SKM-1 treated with dmso at 0.1 percent for 144 hours (cell line): ENCODE measurements around the gene NME4.
"Not testable (repeated sequence)": the region's sequence is repeated elsewhere in the genome, so short reads cannot be mapped to it uniquely, and the experiment has no call there.

ENCODE experiments used
- DNase-seq: peaks from one replicate; lab custom pipeline; 2025; ENCODE audit not compliant: unreplicated experiment; lab: John Stamatoyannopoulos, UW

NME4 gene

DNA sequence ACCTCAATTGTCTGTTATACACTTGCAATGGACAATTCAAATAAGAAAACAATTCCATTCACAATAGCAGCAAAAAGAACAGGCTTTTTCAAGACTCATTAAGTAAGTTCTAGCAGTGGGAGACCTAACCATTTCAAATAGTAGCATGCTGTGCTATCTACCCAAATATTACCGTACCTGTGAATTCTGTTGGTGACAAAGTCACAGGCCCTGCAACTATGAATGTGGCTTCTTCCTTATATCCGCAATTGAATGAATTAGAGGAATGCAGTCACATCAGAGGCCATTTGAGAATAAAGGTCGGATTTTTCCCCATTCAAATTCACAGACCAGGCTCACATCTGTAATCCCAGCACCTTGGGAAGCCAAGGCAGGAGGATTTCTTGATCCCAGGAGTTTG lies 800 bp upstream of the NME4 start:
- no peak for DNase-seq

DNA sequence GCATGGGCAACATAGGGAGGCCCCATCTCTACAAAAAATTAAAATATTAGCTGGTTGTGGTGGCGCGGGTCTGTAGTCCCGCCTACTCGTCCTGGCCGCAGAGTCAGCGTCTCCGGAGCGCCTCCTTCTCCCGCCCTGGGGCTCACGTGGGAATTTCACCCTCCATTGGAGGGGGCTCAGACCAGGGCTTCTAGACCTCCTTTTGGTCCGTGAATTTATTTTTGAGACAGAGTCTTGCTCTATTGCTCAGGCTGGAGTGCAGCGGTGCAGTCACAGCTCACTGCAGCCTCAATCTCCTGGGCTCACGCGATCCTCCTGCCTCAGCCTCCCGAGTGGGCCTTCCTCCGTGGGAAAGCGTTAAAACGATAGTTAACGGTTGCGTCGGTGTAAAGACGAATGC lies 394 bp upstream of the NME4 start:
- peak; percentile 19 for DNase-seq

GRCh38 chr16:397736-398332 lies 835 bp downstream of the NME4 start:
- no peak for DNase-seq

DNA sequence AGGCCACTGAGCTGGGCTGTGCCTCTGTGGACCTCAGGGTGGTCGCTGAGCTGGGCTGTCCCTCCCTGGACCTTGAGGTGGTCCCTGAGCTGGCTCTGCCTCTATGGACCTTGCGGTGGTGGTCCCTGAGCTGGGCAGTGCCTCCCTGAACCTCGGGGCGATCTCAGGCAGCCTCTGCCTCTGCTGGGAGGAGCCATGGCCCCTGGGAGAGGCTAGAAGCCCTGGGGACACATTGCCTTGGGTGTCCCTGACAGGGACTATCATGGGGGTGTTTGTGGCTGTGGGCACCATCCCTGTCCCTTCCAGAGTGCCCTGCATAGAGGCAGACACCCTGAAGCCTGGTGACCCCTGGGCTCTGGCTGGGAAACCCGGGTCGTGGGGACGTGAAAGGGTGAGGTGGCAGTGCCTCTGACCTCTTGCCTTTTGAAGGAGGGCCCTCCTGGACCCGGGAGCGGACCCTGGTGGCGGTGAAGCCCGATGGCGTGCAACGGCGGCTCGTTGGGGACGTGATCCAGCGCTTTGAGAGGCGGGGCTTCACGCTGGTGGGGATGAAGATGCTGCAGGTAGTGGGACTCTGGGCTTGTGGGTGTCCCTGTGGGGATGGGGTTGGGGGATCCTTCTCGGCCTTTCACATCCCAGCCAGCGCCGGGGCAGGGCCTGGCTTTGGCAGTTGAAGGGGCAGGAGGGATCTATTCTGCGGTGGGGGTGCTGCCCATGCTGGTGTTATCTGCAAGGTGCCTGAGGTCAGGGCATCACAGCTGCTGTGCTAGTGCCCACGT lies 1.8 kb downstream of the NME4 start:
- no peak for DNase-seq

DNA sequence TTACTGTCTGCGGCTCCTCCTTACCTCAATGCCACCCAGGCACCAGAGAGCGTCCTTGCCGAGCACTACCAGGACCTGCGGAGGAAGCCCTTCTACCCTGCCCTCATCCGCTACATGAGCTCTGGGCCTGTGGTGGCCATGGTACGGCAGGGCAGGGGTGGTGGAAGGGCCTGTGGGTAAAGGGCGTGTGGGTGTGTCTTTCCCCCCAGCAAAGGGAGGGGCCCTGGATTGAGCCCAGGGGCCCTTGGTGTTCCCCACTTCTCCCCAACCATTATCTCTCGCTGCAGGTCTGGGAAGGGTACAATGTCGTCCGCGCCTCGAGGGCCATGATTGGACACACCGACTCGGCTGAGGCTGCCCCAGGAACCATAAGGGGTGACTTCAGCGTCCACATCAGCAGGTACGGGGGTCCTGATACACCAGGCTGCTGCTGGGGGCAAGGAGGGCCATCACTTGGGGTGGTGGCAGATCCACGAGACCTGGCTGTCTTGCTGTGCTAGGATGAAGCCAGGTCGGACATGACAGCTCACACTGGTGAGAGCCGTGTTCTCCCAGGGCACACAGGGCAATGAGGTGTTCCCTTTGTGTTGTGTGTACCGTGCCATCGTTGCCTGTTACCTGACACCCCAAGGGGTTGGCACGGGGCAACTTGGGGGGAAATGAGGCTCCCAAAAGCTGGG lies 2.5 kb downstream of the NME4 start:
- no peak for DNase-seq

DNA sequence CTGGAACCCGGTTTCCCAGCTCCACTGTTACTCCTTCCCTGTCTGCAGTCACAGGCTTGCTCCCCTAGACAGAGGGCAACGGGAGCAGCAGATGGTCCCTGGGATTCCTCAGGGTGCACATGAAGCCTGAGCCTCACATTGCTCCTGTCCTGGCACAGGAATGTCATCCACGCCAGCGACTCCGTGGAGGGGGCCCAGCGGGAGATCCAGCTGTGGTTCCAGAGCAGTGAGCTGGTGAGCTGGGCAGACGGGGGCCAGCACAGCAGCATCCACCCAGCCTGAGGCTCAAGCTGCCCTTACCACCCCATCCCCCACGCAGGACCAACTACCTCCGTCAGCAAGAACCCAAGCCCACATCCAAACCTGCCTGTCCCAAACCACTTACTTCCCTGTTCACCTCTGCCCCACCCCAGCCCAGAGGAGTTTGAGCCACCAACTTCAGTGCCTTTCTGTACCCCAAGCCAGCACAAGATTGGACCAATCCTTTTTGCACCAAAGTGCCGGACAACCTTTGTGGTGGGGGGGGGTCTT lies 3.1 kb downstream of the NME4 start:
- DNase-seq: no peak

DNA sequence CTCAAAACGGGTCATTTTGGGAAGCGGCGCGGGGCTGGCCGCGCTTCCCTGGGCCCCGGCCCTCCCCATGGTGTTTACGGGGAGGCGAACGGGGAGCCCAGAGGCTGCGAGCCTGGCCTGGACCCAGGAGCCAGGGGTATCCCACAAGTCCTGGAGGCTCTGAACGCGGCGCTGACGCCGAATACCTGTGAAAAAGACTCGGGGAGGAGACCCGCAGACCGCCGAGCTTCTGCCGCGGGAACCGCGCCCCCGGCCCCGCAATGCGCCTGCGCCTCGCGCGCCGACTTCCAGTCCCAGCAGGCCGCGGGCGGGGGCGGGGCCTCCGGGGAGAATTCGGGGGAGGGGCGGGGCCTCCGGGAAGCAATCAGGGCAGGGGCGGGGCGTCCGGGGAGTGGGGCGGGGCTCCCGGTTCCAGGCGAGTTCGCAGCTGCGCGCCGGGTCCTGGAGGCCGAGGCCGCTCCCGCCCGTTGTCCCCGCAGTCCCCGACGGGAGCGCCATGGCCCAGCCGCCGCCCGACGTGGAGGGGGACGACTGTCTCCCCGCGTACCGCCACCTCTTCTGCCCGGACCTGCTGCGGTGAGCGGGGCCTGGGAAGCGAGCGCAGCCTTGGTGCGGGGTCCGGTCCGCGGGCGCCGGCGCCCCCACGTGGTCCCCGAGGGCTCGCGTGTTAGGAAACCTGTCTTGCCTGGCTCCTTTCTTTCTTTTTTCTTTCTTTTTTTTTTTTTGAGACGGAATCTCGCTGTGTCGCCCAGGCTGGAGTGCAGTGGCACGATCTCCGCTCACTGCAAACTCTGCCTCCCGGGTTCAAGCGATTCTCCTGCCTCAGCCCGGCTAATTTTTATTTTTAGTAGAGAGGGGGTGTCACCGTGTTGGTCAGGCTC lies 4.7 kb downstream of the NME4 start, which contains the start of gene DECR2:
DECR2 (plus strand) TSS at position 418 of the 881 bp plus-strand sequence; CDS start at position 497, 79 bp downstream.
- peak; percentile 69 for DNase-seq

DNA sequence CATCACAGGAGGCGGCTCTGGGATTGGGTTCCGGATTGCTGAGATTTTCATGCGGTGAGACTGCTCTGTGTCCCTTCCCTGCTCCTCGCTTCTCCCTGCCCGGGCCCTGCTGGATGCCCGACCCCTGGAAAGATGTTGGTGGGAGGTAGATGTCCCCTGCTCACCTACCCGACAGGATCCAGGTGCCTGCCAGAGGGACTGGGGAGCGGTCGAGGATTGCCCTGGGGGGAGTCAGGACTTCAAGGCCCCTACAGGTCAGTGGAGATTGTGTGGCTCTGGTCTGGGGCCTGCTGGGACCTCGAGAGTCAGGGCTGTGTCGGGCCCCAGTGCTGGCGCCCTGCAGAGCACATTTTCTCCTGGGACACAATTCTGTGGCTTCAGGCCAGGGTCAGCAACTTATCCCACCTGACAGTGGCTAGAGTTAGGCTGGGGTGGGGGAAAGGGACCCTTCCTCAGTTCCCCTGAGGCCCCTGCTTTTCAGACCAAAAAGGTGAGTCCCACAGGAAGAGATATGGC lies 8.0 kb downstream of the NME4 start:
- DNase-seq: no peak

- no peak for DNase-seq
Observed at GRCh38 chr16:405548-406506, 8.8 kb downstream of the NME4 start.

GRCh38 chr16:407253-407652 lies 10.3 kb downstream of the NME4 start:
- DNase-seq: no peak

- no peak for DNase-seq
Observed at GRCh38 chr16:410516-411178, 13.6 kb downstream of the NME4 start.

DNA sequence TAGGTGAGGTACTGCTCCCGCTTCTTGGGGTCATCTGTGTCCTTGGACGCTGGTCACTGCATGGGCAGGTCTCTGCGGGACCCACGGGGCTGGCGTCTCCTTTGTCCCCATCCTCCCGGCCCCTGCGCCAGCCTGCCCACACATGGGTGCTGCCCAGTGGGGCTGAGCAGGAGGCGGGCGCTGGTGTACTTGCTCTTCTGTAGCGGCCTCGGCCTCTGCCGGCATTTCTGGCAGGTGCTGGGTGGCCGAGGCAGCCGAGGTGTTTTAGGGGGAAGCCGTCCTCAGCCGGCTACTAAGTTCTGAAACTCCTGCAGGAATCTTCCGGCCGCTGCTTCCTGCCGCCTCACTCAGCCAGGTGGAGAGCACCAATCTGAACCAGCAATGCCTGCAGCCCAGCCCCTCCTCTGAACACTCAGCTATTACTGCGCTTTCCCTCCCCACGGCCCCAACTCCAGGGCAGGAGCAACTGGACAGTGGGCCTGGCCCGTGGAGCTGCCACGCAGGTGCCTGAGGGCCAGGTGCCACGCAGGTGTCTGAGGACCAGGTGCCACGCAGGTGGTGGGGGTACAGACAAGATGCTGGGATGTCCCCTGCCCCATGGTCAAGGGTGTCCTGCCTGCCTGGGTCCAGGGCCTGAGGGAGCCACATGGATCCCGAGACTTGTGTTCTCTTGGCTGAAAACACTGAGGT lies 14.7 kb downstream of the NME4 start:
- DNase-seq: no peak

GRCh38 chr16:414395-415169 lies 17.6 kb downstream of the NME4 start:
- no peak for DNase-seq

DNA sequence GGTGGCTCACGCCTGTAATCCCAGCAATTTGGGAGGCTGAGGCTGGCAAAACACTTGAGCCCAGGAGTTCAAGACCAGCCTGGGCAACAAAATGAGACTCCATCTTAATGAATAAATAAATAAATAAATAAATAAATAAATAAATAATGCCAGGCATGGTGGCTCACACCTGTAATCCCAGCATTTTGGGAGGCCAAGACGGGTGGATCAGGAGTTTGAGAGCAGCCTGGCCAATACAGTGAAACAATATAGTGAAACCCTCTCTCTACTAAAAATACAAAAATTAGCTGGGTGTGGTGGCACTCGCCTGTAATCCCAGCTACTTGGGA lies 18.1 kb downstream of the NME4 start:
- not testable (repeated sequence) for DNase-seq

GRCh38 chr16:422179-422578 lies 25.2 kb downstream of the NME4 start:
- not testable (repeated sequence) for DNase-seq

GRCh38 chr16:424033-424622 lies 27.1 kb downstream of the NME4 start:
- no peak for DNase-seq

- no peak for DNase-seq
Observed at GRCh38 chr16:424623-425081, 27.7 kb downstream of the NME4 start.
